Peyer's patch (tissue), 4 donors: Measurements from ENCODE around the gene GPR137B.

Experiments used
- POLR2A ChIP-seq, 2 donors: fragments of 450-650 bp; IDR thresholded peaks; one replicate each; pipeline ENCODE4 v1.5.1; 2017; ENCODE audit warnings: antibody characterized with exemption in 2 of 2, mild to moderate bottlenecking in 2 of 2, moderate library complexity in 2 of 2
- TF ChIP-seq, protein P1 (sequence below), 6 experiments: fragments of 450-650 bp in 4 of 6; fragments of 200-600 bp in 2 of 6; sonication (generic) in 1 of 6; IDR thresholded peaks; one replicate each; pipeline ENCODE4 v1.5.1; 2017 to 2019; ENCODE audit warnings: antibody characterized with exemption in 6 of 6, mild to moderate bottlenecking in 3 of 6, moderate library complexity in 1 of 6

- TF ChIP-seq POLR2A (IDR thresholded peaks at IDR 0.05) = no peak
- TF ChIP-seq, protein P1, sequence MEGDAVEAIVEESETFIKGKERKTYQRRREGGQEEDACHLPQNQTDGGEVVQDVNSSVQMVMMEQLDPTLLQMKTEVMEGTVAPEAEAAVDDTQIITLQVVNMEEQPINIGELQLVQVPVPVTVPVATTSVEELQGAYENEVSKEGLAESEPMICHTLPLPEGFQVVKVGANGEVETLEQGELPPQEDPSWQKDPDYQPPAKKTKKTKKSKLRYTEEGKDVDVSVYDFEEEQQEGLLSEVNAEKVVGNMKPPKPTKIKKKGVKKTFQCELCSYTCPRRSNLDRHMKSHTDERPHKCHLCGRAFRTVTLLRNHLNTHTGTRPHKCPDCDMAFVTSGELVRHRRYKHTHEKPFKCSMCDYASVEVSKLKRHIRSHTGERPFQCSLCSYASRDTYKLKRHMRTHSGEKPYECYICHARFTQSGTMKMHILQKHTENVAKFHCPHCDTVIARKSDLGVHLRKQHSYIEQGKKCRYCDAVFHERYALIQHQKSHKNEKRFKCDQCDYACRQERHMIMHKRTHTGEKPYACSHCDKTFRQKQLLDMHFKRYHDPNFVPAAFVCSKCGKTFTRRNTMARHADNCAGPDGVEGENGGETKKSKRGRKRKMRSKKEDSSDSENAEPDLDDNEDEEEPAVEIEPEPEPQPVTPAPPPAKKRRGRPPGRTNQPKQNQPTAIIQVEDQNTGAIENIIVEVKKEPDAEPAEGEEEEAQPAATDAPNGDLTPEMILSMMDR (IDR thresholded peaks at IDR 0.05) = no peak
Measured at GRCh38 chr1:236158719-236159118, 16.4 kb downstream of the GPR137B start.
